B cell (primary cell): ENCODE measurements around the gene VPS26C.

Experiments
- CTCF ChIP-seq: fragments of 200-600 bp; IDR thresholded peaks from one replicate; pipeline ENCODE4 v1.8.0; 2022; ENCODE audit warnings: antibody characterized with exemption, mild to moderate bottlenecking
- EZH2 ChIP-seq: IDR thresholded peaks from 2 replicates; pipeline ENCODE4 v1.6.1; 2012; ENCODE audit warnings: borderline replicate concordance, low read depth, mild to moderate bottlenecking, moderate library complexity, low read length; ENCODE audit not compliant: insufficient read depth, poor library complexity, severe bottlenecking

DNA sequence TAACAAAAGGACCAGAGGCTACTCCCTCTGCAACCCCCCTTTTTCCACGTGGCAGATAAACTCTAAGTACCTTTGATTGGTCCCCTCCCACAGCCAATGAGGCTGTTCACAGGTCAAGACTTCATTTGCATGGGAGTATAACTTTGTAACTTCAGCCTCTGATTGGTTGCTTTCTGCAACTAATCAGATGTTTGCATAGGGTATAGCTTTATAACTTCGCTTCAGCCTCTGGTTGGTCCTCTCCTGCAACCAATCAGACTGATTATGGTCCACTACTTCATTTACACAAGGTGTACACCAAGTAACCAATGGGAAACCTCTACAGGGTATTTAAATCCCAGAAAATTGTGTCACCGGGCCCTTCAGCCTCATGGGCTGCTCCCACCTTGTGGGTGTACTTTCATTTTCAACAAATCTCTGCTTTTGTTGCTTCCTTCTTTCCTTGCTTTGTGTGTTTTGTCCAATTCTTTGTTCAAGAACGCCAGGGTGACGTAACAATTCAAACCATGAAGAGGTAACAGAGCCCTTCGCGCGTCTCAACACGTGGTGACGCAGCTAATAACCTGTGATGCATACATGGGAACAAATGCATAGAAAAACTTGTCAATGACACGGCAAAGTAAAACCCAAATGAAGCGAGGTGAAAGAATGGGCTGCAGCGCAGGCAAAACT, 47.2 kb downstream of the VPS26C start:
- TF ChIP-seq CTCF, result no peak
- TF ChIP-seq EZH2, result no peak
